ENCODE data around the gene ACOT8.
A peak's percentile ranks its signal among the peaks of the same experiment; 100 is the strongest.
"Not testable (repeated sequence)": the region's sequence is repeated elsewhere in the genome, so short reads cannot be mapped to it uniquely, and the experiment has no call there.

ACOT8 gene

DNA sequence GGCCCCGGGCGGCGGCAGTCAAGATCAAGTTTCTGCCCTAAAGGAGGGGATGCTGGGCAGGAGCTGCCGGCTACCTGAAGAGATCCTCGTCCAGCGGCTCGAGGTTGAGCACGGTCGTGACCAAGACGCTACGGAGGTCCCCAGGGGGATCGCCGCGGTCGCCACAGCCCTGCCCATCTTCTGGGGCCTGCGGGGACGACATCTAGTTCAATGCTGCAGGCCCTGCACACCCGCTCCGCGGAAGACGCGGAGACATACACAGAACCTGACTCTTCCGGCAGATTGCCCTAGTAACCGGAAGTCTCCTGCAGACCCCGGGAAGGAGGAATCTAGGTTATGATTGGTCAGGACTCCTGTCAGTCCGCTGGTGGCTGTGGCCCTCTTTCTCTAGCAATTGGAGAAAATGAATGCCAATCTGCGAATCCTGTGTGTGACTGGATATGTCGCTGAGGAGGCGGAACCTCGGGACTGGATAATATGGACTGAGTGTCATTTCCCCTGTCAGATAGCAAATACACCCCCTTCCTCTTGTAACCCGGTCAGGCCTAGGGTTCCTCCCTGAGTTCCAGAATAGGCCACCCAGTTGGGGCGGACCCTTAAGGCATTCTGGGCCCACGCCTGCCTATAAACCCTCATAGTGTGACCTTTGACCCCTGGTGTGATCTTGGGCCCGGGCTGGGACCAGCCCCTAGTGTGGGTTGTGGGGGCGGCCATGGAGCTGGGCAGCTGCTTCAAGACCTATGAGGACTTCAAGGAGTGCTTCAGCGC is at the start of gene ACOT8, which contains the start of gene ZSWIM3:
TSS of gene ACOT8 (minus strand) at position 279 of the 768 bp plus-strand sequence. CDS start at position 202, 77 bp downstream.
TSS of gene ZSWIM3 (plus strand) at position 501 of the 768 bp plus-strand sequence. CDS start at position 713, 212 bp downstream.
- DNase-seq, result peak; percentile 100

DNA sequence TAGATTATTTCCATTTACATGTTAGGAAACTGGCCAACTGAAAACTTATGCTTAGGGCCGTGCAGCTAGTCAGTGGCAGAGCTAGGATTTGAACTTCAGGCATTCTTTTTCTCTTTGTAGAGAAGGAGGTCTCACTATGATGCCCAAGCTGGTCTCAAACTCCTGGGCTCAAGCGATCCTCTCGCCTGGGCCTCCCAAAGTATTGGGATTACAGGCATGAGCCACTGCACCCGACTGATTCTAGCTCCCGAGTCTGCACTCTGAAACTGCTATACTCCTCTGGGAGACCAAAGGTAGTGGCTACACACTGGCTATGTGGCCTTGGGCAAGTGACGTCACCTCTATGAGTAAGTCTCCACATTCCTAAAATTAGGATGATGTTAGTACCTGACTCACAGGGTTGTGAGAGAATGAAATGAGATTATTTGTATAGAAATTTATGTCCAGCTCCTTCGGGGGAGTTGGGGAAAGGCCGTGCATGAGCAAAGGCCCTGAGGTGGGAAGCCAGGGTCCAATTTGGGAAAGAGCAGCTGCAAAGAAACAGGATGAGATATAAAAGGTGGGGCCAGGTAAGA is 48.4 kb upstream of the ACOT8 start:
- DNase-seq, result no peak

DNA sequence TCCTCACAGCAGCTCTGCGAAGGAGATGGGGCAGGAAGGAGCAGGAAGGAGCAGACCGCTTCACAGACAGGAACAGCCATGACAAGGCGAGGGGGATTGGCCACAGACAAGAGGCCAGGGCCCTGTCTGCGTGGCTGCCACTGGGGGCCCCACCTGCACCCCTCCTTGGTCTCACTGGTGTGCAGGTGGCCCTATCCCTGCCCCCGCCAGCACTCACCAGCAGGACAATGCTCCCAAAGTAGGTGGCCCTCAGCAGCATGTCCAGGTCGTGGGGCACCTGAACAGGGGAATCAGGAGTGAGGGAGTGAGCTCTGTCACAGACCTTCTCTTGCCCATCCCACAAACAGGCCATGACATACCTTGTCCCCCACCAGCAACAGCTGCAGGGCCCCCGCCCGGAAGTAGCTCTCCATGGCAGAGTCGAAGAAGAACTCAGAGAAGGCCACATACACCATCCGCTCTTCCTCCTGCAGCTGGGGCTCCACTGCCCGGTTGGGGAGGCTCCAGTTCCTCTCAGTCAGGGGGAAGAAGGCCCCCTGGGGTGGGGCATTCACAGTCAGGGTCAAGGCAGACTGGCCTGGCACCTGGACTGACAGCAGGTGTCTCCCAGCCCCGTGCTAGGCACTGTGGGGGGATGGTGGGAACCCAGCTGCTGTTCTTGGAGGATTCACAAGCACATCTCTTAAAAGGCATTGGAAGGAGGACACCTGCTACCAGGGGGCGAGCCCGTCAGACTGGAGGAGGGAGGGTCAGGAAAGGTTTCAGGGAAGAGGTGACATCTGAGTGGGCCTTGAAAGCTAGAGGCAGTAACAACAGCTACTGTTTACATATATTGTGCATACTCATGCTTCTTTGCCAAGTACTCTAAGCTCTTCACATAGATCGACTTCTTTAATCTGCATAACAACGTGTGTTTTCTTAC is 47.7 kb upstream of the ACOT8 start:
- no peak for DNase-seq

DNA sequence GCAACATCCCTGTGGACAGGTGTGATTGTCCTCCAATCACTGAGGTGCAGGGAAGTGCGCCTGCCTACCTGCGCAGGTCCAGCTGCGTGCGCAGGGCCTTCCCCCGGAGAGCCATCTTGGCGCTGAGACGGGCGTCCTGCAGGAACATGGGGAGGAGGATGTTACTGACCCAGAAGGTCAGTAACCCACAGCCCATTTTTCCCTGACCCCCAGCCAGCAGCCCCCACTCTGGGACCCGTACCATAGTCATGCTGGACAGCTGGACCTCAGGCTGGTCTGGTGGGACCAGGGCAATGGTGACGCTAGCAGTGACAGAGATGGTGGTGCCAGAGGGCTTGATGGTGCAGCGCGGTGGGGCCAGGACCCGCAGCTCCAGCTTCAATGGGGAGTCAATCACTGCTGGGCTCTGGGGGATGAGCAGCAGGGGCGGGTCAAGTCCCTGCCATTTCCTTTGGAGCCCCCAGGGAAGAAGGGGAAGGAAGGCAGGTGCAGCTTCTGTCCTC is 45.1 kb upstream of the ACOT8 start:
- no peak for DNase-seq

DNA sequence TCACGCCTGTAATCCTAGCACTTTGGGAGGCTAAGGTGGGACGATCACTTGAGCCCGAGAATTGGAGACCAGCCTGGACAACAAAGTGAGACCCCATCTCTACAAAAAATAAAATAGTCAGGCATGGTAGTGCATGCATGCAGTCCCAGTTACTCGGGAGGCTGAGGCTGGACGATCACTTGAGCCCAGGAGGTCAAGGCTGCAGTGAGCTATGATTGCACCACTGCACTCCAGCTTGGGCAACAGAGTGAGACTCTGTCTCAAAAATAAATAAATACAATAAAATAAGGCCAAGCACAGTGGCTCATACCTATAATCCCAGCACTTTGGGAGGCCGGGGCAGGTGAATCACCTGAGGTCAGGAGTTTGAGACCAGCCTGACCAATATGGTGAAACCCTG is 44.1 kb upstream of the ACOT8 start:
- not testable (repeated sequence) for DNase-seq

DNA sequence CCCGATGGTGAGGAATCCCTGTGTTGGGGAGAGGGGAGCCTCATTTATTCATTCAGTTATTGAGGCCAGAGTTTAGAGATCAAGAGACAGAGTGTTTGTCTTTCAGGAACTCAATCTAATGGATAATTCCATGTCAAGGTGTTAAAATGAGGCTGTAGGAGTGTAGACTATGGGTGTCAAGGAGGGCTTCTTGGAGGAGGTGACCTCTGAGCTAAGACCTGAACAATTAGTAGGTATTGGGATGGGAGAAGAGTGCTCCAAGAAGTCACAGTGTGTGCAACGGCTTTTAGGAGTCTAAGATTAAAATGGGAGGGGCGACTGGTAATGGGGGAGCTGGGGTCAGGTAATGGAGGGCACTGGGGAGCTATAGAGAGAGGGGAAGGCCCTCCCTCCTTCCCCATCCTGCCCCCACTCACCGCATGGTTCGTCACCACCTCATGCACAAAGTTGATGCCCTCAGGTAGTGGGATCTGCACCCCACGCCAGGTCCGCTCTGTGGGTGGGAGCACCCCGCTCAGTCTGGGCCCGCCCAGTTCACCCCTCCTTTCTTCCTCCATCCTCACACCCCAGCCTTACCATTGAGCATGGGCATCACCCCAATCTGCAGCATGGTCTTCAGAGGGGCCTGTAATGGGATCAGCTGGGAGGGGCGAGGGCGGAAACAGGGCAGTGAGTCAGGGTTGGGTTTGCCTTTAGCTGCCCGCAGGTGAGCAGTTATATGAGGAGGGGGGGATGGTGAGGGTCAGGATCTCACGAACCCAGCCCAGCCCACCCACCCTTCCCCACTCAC is 42.0 kb upstream of the ACOT8 start:
- no peak for DNase-seq

DNA sequence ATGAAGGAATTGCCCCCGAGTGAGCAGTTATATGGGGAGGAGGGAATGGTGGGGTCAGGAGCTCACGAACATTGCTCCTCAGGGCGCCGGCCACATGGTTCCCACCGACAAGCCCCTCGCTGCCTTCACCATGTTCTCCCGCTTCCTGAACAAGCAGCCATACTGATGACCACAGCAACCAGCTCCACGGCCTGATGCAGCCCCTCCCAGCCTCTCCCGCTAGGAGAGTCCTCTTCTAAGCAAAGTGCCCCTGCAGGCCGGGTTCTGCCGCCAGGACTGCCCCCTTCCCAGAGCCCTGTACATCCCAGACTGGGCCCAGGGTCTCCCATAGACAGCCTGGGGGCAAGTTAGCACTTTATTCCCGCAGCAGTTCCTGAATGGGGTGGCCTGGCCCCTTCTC is 41.1 kb upstream of the ACOT8 start:
- DNase-seq, result no peak

DNA sequence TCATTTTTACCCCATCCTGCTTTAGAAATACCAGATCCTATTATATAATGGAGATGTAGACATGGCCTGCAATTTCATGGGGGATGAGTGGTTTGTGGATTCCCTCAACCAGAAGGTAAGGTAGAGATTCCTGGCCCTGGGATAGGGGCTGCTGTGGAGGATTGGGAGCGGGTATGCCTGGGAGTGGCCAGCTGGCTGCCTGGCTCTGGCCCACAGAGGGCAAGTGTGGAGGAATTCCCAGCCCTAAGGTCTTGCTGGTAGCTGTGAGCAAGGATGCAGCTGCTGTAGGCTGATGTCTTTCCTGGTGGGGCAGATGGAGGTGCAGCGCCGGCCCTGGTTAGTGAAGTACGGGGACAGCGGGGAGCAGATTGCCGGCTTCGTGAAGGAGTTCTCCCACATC is 40.5 kb upstream of the ACOT8 start:
- no peak for DNase-seq

DNA sequence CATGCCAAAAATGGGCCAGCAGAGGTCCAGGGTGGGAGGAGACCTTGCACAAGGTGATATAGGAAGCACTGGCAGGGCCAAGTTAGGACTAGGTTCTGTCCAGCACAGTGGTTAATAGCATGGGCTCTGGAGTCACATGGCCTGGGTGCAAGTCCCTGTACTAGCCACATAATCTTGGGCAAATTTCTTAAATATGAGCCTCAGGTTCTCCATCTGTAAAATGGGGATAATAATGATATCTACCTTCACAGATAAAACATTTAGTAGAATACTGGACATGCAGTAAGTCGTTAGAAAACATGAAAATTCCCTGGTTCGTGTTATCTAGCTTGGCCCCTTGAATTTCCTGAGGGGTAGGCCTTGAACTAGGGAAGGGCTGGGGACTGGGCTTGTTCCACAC is 40.1 kb upstream of the ACOT8 start:
- no peak for DNase-seq

DNA sequence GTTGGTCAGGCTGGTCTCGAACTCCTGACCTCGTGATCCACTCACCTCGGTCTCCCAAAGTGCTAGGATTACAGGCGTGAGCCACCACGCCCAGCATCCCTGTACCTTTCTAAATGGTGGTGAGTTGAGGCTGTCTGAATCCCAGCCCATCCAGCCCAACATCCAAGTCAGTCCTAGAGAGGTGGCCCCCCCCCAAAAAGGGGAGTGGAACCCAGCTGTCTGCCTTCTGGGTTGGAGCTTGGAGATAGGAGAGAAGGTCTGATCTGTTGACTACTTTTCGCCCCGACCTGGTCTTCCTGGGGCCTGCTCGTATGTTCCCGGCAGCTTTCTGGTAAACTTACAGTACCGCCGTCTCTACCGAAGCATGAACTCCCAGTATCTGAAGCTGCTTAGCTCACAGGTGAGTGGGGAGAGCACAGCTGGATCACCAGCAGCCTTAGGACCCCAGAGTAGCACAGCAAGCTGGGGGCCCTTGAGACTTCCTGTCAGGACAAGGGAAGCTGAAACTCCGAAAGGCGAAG is 39.5 kb upstream of the ACOT8 start:
- no peak for DNase-seq

DNA sequence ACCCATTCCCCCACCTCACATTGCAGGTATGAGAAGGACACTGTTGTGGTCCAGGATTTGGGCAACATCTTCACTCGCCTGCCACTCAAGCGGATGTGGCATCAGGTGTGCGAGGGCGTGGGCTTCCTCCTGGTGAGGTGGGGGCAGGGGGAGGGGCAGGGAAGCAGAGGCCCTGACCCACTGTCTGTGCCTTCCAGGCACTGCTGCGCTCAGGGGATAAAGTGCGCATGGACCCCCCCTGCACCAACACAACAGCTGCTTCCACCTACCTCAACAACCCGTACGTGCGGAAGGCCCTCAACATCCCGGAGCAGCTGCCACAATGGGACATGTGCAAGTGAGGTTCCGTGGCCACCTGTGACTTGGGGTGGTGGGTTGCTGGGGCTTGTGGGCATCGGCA is 37.6 kb upstream of the ACOT8 start:
- DNase-seq, result no peak

DNA sequence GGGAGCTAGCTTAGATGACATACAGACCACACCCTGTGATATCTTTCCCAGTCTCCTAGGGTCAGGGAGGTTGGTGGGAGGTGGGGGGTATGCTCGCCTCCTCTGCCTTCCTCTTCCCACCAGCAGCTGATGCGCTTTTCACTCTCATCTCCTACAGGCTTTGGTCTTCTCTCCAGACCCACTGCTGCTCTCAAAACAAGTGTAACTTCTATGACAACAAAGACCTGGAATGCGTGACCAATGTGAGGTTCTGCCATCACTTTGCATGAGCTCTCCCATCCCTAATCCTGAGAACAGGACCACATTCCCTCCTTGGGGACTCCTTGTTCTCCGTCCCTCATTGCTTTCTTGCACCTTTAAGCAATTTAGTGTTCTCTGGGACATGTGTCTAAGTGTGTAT is 36.6 kb upstream of the ACOT8 start:
- no peak for DNase-seq

DNA sequence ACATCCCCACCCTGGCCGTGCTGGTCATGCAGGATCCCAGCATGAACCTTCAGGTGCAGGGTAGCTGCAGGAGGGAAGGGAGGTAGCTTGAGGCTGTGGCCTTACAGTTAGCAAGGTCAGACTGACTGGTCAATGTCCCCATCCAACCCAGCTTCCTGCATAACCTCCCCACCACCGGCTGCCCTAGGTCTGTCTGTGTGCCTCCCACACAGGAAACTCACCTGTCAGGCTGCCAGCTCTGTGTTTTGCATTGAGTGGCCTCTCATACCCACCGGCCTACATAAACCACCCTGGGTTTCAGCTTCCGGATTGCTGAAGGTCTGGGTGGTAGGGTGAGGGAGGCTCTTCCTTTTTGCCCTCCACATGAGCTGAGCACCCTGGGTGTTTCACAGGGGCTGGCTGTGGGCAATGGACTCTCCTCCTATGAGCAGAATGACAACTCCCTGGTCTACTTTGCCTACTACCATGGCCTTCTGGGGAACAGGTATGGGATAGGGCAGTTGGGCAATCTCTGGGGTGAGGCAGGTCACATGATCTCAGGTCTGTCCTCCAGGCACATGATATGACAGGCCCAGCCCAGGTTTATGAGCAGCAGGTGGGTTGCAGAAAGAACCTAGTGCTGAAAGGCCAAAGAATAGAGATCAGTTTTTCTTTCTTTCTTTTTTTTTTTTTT is 35.8 kb upstream of the ACOT8 start:
- no peak for DNase-seq

DNA sequence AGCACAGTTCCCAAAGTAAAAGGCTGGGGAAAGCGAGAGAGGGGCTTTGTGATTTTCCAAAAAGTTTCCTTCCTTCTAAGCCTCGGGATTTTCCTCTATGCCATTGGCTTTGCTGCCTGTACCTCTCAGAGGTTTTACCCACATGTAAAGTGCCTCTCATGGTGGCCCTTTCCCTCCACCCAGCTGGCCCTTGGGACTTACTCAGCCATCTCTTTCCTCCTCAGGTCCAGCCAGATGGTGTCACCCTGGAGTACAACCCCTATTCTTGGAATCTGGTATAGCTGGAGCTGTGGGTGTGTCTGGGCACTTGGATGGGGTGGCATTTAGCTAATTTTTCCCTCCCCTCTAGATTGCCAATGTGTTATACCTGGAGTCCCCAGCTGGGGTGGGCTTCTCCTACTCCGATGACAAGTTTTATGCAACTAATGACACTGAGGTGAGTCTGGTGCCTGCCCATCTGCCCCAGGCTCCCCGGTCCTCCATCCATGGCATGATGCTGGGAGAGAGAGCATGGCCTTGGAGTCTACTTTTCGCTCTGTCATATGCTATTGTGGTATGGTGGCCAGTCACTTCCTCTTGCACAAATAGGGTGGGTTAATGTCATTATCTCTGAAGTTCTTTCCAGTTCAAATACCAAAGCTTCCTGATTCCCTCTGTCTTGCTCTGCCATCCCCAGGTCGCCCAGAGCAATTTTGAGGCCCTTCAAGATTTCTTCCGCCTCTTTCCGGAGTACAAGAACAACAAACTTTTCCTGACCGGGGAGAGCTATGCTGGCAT is 35.0 kb upstream of the ACOT8 start:
- no peak for DNase-seq

DNA sequence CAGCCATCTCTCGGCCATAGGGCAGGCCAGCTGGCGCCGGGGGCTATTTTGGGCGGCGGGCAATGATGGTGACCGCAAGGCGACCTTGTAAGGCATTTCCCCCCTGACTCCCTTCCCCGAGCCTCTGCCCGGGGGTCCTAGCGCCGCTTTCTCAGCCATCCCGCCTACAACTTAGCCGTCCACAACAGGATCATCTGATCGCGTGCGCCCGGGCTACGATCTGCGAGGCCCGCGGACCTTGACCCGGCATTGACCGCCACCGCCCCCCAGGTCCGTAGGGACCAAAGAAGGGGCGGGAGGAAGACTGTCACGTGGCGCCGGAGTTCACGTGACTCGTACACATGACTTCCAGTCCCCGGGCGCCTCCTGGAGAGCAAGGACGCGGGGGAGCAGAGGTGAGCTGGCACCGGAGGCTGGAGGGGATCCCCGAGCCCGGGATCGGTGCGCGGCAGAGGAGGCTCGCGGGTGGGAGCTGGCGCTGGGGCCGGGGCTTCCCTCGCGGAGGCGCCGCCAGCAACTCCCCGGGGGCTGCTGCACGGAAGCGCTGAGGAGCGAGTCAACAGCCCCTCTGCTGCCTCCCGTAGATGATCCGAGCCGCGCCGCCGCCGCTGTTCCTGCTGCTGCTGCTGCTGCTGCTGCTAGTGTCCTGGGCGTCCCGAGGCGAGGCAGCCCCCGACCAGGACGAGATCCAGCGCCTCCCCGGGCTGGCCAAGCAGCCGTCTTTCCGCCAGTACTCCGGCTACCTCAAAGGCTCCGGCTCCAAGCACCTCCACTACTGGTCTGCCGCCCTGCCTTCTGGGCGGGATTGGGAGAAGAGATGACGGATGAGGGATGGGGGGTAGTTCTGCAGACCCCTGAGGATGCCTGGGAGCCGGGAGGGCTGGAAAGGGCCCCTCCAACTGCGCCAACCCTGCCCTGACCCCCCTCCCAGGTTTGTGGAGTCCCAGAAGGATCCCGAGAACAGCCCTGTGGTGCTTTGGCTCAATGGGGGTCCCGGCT is 34.1 kb upstream of the ACOT8 start, which contains the start of the genes CTSA and NEURL2:
TSS of gene CTSA (plus strand) at position 351 of the 999 bp plus-strand sequence. CDS start at position 585, 234 bp downstream.
TSS of gene NEURL2 (minus strand) at position 224 of the 999 bp plus-strand sequence. CDS start at position 7, 217 bp downstream.
- peak; percentile 77 for DNase-seq

DNA sequence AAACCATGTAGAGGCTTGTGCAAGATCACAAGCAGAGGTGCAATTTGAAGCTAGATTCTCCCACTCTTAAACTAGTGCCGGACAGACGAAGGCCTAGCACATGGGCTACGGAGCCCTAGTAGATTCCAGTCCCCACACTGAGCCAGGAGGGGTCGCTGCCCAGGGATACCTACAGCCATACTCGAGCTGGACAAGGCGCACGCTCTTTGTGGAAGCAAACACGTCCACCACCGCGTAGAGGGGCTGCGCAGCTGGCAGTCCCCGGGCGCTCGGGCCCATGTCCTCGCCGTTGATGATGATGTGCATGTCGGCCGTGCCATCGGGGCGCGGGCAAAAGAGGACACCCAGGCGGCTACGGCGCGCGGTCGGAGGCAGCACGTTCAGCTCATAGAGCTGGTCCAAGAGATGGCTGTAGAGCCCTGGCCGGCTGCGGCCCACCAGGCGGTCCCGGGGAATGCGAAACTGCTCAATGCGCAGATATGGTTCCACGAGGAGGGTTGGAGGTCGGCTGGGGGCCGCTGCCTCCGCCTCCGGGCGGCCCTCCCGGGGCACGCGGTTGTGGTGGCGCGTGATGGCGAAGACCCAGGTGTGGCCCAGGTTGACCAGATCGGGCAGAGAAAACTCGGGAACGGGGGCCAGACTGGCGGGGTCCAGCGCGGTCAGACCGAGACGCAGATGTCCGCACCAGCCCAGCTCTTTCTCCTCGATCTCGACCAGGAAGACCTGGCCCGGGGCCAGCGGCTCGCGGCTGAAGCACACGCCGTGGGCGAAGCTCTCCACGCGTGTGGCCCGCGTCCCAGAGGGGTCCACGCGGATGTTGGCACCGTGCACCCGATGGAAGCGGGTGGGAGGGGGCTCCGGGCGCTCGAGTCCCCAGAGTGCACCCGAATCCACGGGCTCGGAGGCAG is 33.1 kb upstream of the ACOT8 start:
- peak; percentile 80 for DNase-seq

DNA sequence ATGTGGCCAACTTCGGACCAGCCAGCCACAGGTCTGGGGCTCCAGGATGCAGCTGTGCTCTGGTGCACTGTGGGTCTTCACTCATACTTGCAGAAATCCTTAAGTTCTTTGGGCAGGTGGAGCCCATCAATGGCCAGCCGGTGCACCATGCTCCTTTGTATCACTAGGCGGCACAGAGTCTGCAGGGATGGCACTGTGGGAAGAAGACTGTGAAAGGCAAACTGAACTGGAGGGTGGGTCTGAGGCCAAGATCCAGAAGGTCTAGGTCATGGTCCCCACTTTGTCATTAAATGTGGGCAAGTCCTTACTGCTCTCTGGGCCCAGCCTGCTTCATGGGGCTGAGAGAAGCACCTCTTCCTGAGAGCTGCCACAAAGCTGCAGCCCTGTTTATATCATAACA is 31.5 kb upstream of the ACOT8 start:
- no peak for DNase-seq

DNA sequence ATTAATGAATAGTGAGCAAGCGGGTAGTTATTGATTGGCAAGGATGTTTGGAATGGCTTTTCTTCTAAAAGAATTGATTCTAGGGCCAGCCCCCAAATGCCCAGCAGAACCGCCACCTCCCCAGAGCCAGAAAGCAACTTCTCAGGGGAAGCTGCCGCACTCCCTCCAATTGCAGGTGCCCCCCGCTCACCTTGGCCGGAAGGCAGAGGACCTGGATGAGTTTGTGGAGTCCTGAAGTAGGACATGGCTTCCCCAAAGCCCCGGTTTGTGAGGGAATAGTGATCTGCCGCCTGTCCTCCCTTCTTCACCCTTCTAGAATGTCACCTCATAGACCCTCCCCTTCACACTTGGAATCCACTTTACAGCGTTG is 30.1 kb upstream of the ACOT8 start, which contains the start of gene SPATA25:
TSS of gene SPATA25 (minus strand) at position 277 of the 370 bp plus-strand sequence. CDS start at position 245, 32 bp downstream.
- DNase-seq, result no peak
